Right lobe of liver (tissue), 4 donors: Measurements from ENCODE around the gene DPP10.

ENCODE experiments used
- POLR2A ChIP-seq: fragments of 450-650 bp; IDR thresholded peaks from one replicate; pipeline ENCODE4 v1.6.1; 2017; ENCODE audit warnings: antibody characterized with exemption, mild to moderate bottlenecking
- TF ChIP-seq, protein P1 (sequence below), 4 donors: fragments of 200-600 bp in 3 of 4; fragments of 450-650 bp in 1 of 4; IDR thresholded peaks; one replicate each; pipeline versions ENCODE4 v1.5.1 to v1.8.0; 2016 to 2022; ENCODE audit warnings: antibody characterized with exemption in 4 of 4, mild to moderate bottlenecking in 2 of 4
- donor health status: DM: no; HTN: no; CAD: no.
- donor health status: DM: no; HTN: no; CAD: no.
- donor health status: DM: no; HTN: yes; CAD: no.

DNA sequence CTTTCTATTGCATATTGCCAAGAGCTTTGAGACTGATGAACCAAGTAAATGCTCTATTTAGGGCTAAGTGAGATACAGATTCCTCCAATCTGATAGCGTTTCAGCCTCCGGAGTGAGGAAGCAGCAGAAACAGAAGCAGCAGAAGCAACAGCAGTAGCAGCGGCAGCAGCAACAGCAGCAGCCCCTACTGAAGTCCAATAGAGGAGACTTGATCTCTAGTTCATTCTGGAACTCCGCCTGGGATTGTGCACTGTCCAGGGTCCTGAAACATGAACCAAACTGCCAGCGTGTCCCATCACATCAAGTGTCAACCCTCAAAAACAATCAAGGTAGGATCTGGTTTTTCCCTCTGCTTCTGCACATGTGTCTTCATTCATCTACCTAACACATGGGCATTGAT, at the start of gene DPP10:
- TF ChIP-seq, protein P1, sequence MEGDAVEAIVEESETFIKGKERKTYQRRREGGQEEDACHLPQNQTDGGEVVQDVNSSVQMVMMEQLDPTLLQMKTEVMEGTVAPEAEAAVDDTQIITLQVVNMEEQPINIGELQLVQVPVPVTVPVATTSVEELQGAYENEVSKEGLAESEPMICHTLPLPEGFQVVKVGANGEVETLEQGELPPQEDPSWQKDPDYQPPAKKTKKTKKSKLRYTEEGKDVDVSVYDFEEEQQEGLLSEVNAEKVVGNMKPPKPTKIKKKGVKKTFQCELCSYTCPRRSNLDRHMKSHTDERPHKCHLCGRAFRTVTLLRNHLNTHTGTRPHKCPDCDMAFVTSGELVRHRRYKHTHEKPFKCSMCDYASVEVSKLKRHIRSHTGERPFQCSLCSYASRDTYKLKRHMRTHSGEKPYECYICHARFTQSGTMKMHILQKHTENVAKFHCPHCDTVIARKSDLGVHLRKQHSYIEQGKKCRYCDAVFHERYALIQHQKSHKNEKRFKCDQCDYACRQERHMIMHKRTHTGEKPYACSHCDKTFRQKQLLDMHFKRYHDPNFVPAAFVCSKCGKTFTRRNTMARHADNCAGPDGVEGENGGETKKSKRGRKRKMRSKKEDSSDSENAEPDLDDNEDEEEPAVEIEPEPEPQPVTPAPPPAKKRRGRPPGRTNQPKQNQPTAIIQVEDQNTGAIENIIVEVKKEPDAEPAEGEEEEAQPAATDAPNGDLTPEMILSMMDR (IDR thresholded peaks at IDR 0.05) = no peak
- TF ChIP-seq POLR2A = no peak
